Heart left ventricle (tissue), 16 donors: ENCODE results near the gene SALL1. TPM values are rescaled to one million over a fixed set of nuclear protein-coding genes. Genes with fewer than 3 reads are reported as not detected.

Experiments
- ATAC-seq, 4 donors: fragments of 200-7000 bp; cut with Tn5 transposase; one replicate each; pipeline ENCODE4 v1.9.1; 2020 to 2022; ENCODE audit warnings: moderate library complexity in 4 of 4, mild to moderate bottlenecking in 3 of 4, moderate number of reproducible peaks in 1 of 4
- DNase-seq, 5 donors: peaks; one replicate each; pipeline ENCODE4 v3.0.0-alpha.2; 2020
- H3K27ac ChIP-seq, 12 donors: fragments of 200-600 bp; sonication (generic) in 4 of 12; one replicate each; pipeline versions ENCODE4 v1.5.0 to v1.8.0; 2016 to 2022; ENCODE audit warnings: mild to moderate bottlenecking in 2 of 12
- H3K27me3 ChIP-seq, 9 donors: fragments of 200-600 bp; sonication (generic) in 2 of 9; one replicate each; pipeline versions ENCODE4 v1.5.1 to v1.8.0; 2016 to 2022; ENCODE audit warnings: mild to moderate bottlenecking in 3 of 9
- H3K36me3 ChIP-seq, 9 donors: fragments of 200-600 bp; sonication (generic) in 2 of 9; one replicate each; pipeline versions ENCODE4 v1.5.0 to v1.8.0; 2018 to 2022; ENCODE audit warnings: mild to moderate bottlenecking in 2 of 9
- H3K4me1 ChIP-seq, 12 donors: fragments of 200-600 bp; sonication (generic) in 4 of 12; one replicate each; pipeline versions ENCODE4 v1.5.0 to v1.8.0; 2016 to 2022; ENCODE audit warnings: mild to moderate bottlenecking in 3 of 12
- H3K4me3 ChIP-seq, 12 donors: fragments of 200-600 bp; sonication (generic) in 4 of 12; one replicate each; pipeline versions ENCODE4 v1.5.0 to v1.8.0; 2017 to 2022; ENCODE audit warnings: mild to moderate bottlenecking in 9 of 12, moderate library complexity in 4 of 12
- H3K9me3 ChIP-seq, 12 donors: fragments of 200-600 bp; sonication (generic) in 4 of 12; one replicate each; pipeline versions ENCODE4 v1.5.0 to v1.8.0; 2016 to 2022; ENCODE audit warnings: mild to moderate bottlenecking in 1 of 12
- POLR2A ChIP-seq, 2 donors: fragments of 450-650 bp; IDR thresholded peaks; one replicate each; pipeline ENCODE4 v1.6.1; 2017; ENCODE audit warnings: antibody characterized with exemption in 2 of 2, mild to moderate bottlenecking in 2 of 2, moderate library complexity in 2 of 2
- WGBS, 4 donors: extraction: QIAGEN DNeasy Blood & Tissue Kit in 2 of 4; methylation state at CpG; one replicate each; pipeline versions ENCODE4 v1.1.5 to v1.1.7; 2013 to 2018; 5-methylcytosine and 5-hydroxymethylcytosine counted together
- intact Hi-C, 10 donors: fragments of 100-400 bp; cut with DNase I; formaldehyde crosslinking; loops; one replicate each; pipeline versions ENCODE4 v1.11.1 to v1.14.2; 2022
- polyA plus RNA-seq, 2 donors: library from polyadenylated mRNA; stranded (reverse); fragments of 200-250 nt; gene quantifications; one replicate each; pipeline ENCODE4 v1.2.3, GENCODE V29; 2013
- total RNA-seq, 9 donors: library from RNA; depleted of rRNA in 2 of 9; stranded (reverse); fragments of >200 nt in 2 of 9; fragmentation: NEBNext Ultra II Directional in 3 of 9; extraction: Animal tissue kit (Norgen Biotek cat#: 25700) in 3 of 9; gene quantifications; one replicate each; pipeline versions ENCODE4 v1.1.0 to v1.2.4, GENCODE V29; 2016 to 2023
- TF ChIP-seq, protein P1 (sequence below), 12 donors: fragments of 200-600 bp; sonication (generic) in 4 of 12; IDR thresholded peaks; one replicate each; pipeline versions ENCODE4 v1.5.0 to v1.8.0; 2018 to 2022; ENCODE audit warnings: antibody characterized with exemption in 12 of 12, mild to moderate bottlenecking in 5 of 12
- donor health status: ischemic (EF 13 %, LVEDD 7.1; RV severe dilation, severe dysfunction).
- donor health status: healthy with polysubstance abuse.
- donor health status: DM: no; HTN: yes; CAD: no.
- donor health status: DM: no; HTN: no; CAD: no.
- donor health status: ischemic (EF 25% LVEDD 6.9; RV normal size, moderate dysfunction).
- donor health status: ischemic (EF 25% LVEDD 5.7; RV mildly dilated, moderate dysfunction).
- donor health status: healthy.
- donor health status: DM: yes; HTN: yes; CAD: no.
- donor health status: ischemic (EF 35%, LVEDD 5.7; RV mildly dilated, moderate dysfunction).
- donor health status: nonischemic (EF 11% LVEDD 7.7; RV severe dilation, severe dysfunction).
- donor health status: DM: yes; HTN: yes; CAD: no.
- donor health status: PGD.
- donor health status: ischemic (EF 29% LVEDD 5.4; RV normal size, mild dysfunction).
- donor health status: nonischemic (EF 23%, LVEDD 6.1; RV moderate dilation, normal function).

SALL1 gene
- total and polyA plus RNA-seq, 11 donors: 0.05 to 0.75 (median 0.08) TPM; not detected in 4

DNA sequence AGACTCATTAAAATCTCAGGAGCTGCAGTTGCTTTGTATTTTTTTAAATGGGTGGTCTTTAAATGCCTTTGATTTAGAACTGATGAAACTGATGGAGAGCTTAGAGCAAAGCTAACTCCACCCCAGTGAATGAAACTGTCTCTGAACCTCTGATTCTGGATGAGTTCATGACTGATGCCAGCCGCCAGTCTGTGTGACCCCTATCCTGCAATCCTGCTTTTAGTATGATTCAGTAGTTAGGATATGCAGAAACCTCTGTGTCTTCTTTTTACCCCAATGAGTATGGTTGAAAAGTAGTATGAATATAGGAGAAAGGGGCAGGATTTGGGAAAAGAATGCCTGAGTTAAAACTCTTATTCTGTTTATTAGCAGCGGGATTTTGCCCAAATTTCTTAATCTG, 12.3 kb upstream of the SALL1 start:
- H3K27me3 ChIP-seq: peaks cover 0 to 62% (median 11%) of the 10 kb centered on the region in 9 donors

DNA sequence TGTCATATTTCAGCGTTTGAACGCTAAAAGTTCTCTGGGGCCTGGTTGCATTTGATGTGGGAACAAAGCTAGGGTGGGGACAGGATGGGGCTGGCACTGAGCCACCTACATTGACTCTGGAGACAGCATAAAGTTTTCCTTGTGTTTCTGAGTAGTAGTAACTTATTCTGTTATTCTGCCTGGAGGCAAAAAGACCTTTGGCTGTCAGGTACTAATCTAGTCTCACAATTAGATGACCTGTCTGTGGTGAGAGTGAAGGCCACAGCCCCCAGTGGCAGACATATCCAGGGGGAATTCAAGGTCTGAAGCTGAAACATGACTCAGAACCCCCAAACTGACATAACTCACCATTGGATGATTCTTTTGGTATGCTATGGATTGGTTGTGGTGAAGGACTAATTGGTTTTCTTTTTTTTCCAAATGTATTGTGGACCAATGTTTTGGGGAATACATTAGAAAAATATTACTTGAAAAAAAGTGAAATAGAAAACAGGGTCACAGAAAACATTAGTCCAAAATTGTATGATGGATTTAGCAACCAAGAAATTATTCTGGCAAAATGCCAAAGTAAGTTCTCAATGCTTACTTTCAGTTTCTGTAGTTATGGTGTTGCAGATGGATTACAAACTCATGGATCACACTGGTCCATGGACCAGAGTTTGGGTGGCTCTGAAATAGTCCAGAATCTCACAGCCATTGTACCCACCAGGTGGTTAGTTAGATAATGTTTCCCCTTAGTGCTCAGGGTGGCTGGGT, 10.5 kb upstream of the SALL1 start:
- Histone ChIP-seq H3K9me3 (no peaks in the 10 kb centered on the region), H3K4me1 (no peaks in the 10 kb centered on the region), H3K36me3 (no peaks in the 10 kb centered on the region), H3K4me3 (no peak overlapping the region), H3K27me3 (peaks cover 0 to 73% (median 25%) of the 10 kb centered on the region in 9 donors), H3K27ac (no peak overlapping the region)
- intact Hi-C loops: loop anchor here in 1 of 10 donors (10.0 kb wide), 1 partner anchor 63 kb away; no protein-coding TSS in a partner anchor
- ATAC-seq: no peak
- WGBS, 4 donors: 77 to 85% (median 83%) methylated on average over 2 of the region's 2 CpGs
- no peak for DNase-seq
- no peak for TF ChIP-seq POLR2A (IDR thresholded peaks at IDR 0.05)
- TF ChIP-seq, protein P1, sequence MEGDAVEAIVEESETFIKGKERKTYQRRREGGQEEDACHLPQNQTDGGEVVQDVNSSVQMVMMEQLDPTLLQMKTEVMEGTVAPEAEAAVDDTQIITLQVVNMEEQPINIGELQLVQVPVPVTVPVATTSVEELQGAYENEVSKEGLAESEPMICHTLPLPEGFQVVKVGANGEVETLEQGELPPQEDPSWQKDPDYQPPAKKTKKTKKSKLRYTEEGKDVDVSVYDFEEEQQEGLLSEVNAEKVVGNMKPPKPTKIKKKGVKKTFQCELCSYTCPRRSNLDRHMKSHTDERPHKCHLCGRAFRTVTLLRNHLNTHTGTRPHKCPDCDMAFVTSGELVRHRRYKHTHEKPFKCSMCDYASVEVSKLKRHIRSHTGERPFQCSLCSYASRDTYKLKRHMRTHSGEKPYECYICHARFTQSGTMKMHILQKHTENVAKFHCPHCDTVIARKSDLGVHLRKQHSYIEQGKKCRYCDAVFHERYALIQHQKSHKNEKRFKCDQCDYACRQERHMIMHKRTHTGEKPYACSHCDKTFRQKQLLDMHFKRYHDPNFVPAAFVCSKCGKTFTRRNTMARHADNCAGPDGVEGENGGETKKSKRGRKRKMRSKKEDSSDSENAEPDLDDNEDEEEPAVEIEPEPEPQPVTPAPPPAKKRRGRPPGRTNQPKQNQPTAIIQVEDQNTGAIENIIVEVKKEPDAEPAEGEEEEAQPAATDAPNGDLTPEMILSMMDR (IDR thresholded peaks at IDR 0.05): no peak

More for the DNA sequence above, 12.3 kb upstream of the SALL1 start:
- no peak for ATAC-seq
- no peak for DNase-seq
- no peak overlapping the region for H3K27ac ChIP-seq
- 67 to 83% (median 75%) methylated on average over 2 of the region's 2 CpGs for WGBS, 4 donors
- no peaks in the 10 kb centered on the region for H3K4me1 ChIP-seq
- H3K4me3 ChIP-seq: no peak overlapping the region
- H3K9me3 ChIP-seq: no peaks in the 10 kb centered on the region
- no peaks in the 10 kb centered on the region for H3K36me3 ChIP-seq
- intact Hi-C loops: loop anchor here in 1 of 10 donors (10.0 kb wide), 1 partner anchor 61 kb away; no protein-coding TSS in a partner anchor
- TF ChIP-seq POLR2A (IDR thresholded peaks at IDR 0.05): no peak
- TF ChIP-seq, protein P1 (IDR thresholded peaks at IDR 0.05): no peak

DNA sequence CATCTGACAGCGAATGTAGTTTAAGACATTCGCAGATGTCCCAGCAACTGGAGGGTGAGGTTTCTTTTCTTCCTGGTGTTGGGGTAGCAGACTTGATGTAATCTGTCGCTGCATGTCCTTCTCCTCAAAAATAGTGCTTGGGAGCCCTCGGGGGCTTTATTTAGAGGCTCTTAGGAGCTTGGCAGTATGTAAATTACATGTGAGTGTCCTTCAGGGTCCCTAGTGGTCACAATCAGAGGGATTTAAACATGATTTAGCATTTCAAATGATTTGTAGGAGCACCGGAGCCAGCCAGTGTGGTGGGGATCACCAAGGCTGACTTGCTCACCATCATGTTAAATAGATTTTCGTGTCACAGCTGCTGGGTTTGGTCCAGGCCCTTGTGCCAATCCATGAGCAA, 8.8 kb upstream of the SALL1 start:
- Histone ChIP-seq H3K36me3 (no peaks in the 10 kb centered on the region), H3K4me1 (peaks cover 0 to 14% (median 1%) of the 10 kb centered on the region in 12 donors), H3K27me3 (peaks cover 9 to 91% (median 43%) of the 10 kb centered on the region in 9 donors), H3K9me3 (no peaks in the 10 kb centered on the region), H3K27ac (no peak overlapping the region), H3K4me3 (no peak overlapping the region)
- ATAC-seq (no peak), DNase-seq (no peak)
- intact Hi-C loops: loop anchor here in 1 of 10 donors (10.0 kb wide), 1 partner anchor 65 kb away; no protein-coding TSS in a partner anchor
- no peak for TF ChIP-seq POLR2A (IDR thresholded peaks at IDR 0.05)
- TF ChIP-seq, protein P1 (IDR thresholded peaks at IDR 0.05): no peak
- 63 to 69% (median 64%) methylated on average over 6 of the region's 6 CpGs for WGBS, 4 donors

DNA sequence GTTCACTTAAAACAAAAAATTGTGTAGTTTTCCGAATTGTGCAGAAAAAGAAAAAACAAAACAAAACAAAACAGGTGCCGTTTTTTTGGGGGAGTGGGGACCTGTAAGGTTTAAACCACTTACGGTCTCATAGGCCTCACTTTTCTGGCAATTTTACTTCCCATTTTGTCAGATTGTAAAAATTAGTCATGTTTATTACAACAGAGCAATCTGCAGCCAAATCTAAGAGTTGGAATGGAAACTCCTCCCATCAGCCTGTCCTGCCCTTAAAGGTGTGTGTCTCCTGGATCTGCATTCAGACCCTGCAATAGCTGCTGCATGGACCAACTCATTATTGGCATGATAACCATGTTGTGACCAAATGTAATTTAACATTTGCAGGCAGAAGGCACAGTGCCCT, 8.2 kb upstream of the SALL1 start:
- peaks cover 15 to 93% (median 48%) of the 10 kb centered on the region in 9 donors for H3K27me3 ChIP-seq

More for the DNA sequence above, 8.2 kb upstream of the SALL1 start:
- Histone ChIP-seq H3K4me1 (peaks cover 0 to 18% (median 1%) of the 10 kb centered on the region in 12 donors), H3K36me3 (no peaks in the 10 kb centered on the region), H3K27ac (no peak overlapping the region), H3K9me3 (no peaks in the 10 kb centered on the region), H3K4me3 (no peak overlapping the region)
- ATAC-seq (no peak), DNase-seq (no peak)
- no peak for TF ChIP-seq POLR2A (IDR thresholded peaks at IDR 0.05)
- TF ChIP-seq, protein P1 (IDR thresholded peaks at IDR 0.05): no peak
- intact Hi-C loops: no loop called here
- WGBS, 4 donors: 77 to 84% (median 81%) methylated on average over 3 of the region's 3 CpGs
